ENCODE results near the gene GFY. TPM values are rescaled to one million over a fixed set of nuclear protein-coding genes. Genes with fewer than 3 reads are reported as not detected.
A peak's percentile ranks its signal among the peaks of the same experiment; 100 is the strongest.
"Not testable (repeated sequence)": the region's sequence is repeated elsewhere in the genome, so short reads cannot be mapped to it uniquely, and the experiment has no call there.

Gene GFY
- total RNA-seq, 2 experiments from 2014 or later, result not detected

- peaks cover 66% of the 10 kb centered on the region for H3K27me3 Mint-ChIP-seq (ENCODE audit: low read depth)
- peaks cover 45% of the 10 kb centered on the region for H3K4me1 Mint-ChIP-seq (ENCODE audit: low read depth)
- H3K27ac Mint-ChIP-seq, result no peak overlapping the region
- peak overlapping the region; percentile 8 for H3K4me3 Mint-ChIP-seq
- ATAC-seq, result no peak
- CTCF ChIA-PET, result interaction anchor here (1.3 to 4.4 kb wide), 2 partner anchors 48 to 49 kb away, joined by 7 to 40 read pairs; no protein-coding TSS in a partner anchor
- no peaks in the 10 kb centered on the region for H3K9me3 Mint-ChIP-seq (ENCODE audit: insufficient read depth)
- no peak for DNase-seq
- POLR2A ChIA-PET, result interaction anchor here (0.6 kb wide), 1 partner anchor 80 kb away, joined by 3 read pairs; no protein-coding TSS in a partner anchor
- no peaks in the 10 kb centered on the region for H3K36me3 Mint-ChIP-seq (ENCODE audit: low read depth)
Measured at GRCh38 chr19:49440439-49441209, 15.4 kb downstream of the GFY start.

- Mint-ChIP-seq H3K4me1 (ENCODE audit: low read depth) (peaks cover 43% of the 10 kb centered on the region), H3K9me3 (ENCODE audit: insufficient read depth) (no peaks in the 10 kb centered on the region), H3K36me3 (ENCODE audit: low read depth) (peaks cover 6% of the 10 kb centered on the region), H3K27ac (no peak within 1 kb of the TSS), H3K27me3 (ENCODE audit: low read depth) (peaks cover 58% of the 10 kb centered on the region), H3K4me3 (peak within 1 kb of the TSS; percentile 78)
- ChIA-PET POLR2A (interaction anchor here (0.6 to 1.3 kb wide), 2 partner anchors 11 to 81 kb away, joined by 3 to 4 read pairs; partner anchors contain the start of gene PIH1D1), CTCF (interaction anchor here (1.4 to 4.4 kb wide), 5 partner anchors 11 to 49 kb away, joined by 4 to 40 read pairs (median 8); partner anchors contain the start of genes FLT3LG, PIH1D1 and PTH2)
- DNase-seq, result peak; percentile 68
- peak; percentile 9 for ATAC-seq
Measured at GRCh38 chr19:49441210-49441959, 16.2 kb downstream of the GFY start, which contains the start of gene SLC17A7. SLC17A7 (minus strand) TSS chr19:49441527; CDS start chr19:49441379, 148 bp downstream.

GRCh38 chr19:49441960-49442350, 16.8 kb downstream of the GFY start:
- no peak overlapping the region for H3K27ac Mint-ChIP-seq
- peak overlapping the region; percentile 78 for H3K4me3 Mint-ChIP-seq
- ChIA-PET POLR2A (interaction anchor here (1.3 kb wide), 1 partner anchor 10 kb away, joined by 4 read pairs; the partner anchor contains the start of gene PIH1D1), CTCF (interaction anchor here (1.4 to 4.4 kb wide), 5 partner anchors 10 to 50 kb away, joined by 4 to 40 read pairs (median 8); partner anchors contain the start of genes FLT3LG, PIH1D1 and PTH2)
- H3K36me3 Mint-ChIP-seq (ENCODE audit: low read depth), result peaks cover 11% of the 10 kb centered on the region
- peaks cover 54% of the 10 kb centered on the region for H3K27me3 Mint-ChIP-seq (ENCODE audit: low read depth)
- H3K4me1 Mint-ChIP-seq (ENCODE audit: low read depth), result peaks cover 48% of the 10 kb centered on the region
- ATAC-seq (no peak), DNase-seq (no peak)
- no peaks in the 10 kb centered on the region for H3K9me3 Mint-ChIP-seq (ENCODE audit: insufficient read depth)

GRCh38 chr19:49442354-49442753, 17.2 kb downstream of the GFY start:
- H3K4me3 Mint-ChIP-seq, result peak overlapping the region; percentile 78
- ATAC-seq (no peak), DNase-seq (peak; percentile 42)
- H3K36me3 Mint-ChIP-seq (ENCODE audit: low read depth), result peaks cover 12% of the 10 kb centered on the region
- no peak overlapping the region for H3K27ac Mint-ChIP-seq
- peaks cover 50% of the 10 kb centered on the region for H3K4me1 Mint-ChIP-seq (ENCODE audit: low read depth)
- H3K9me3 Mint-ChIP-seq (ENCODE audit: insufficient read depth), result no peaks in the 10 kb centered on the region
- peaks cover 50% of the 10 kb centered on the region for H3K27me3 Mint-ChIP-seq (ENCODE audit: low read depth)
- CTCF ChIA-PET, result interaction anchor here (0.8 to 4.4 kb wide), 12 partner anchors 10 to 345 kb away, joined by 3 to 40 read pairs (median 4); partner anchors contain the start of genes ALDH16A1, FLT3LG, PIH1D1 and PTH2
- POLR2A ChIA-PET, result interaction anchor here (1.3 kb wide), 1 partner anchor 10 kb away, joined by 4 read pairs; the partner anchor contains the start of gene PIH1D1

GRCh38 chr19:49442771-49443365, 17.7 kb downstream of the GFY start:
- peak; percentile 32 for ATAC-seq
- Mint-ChIP-seq H3K27me3 (ENCODE audit: low read depth) (peaks cover 45% of the 10 kb centered on the region), H3K9me3 (ENCODE audit: insufficient read depth) (no peaks in the 10 kb centered on the region), H3K4me3 (peak overlapping the region; percentile 78), H3K36me3 (ENCODE audit: low read depth) (peaks cover 17% of the 10 kb centered on the region), H3K4me1 (ENCODE audit: low read depth) (peaks cover 55% of the 10 kb centered on the region), H3K27ac (peak overlapping the region; percentile 84)
- DNase-seq, result peak; percentile 75
- ChIA-PET CTCF (interaction anchor here (0.8 to 4.4 kb wide), 13 partner anchors 9 to 345 kb away, joined by 3 to 40 read pairs (median 4); partner anchors contain the start of genes ALDH16A1, FLT3LG, PIH1D1 and PTH2), POLR2A (interaction anchor here (0.6 to 1.3 kb wide), 3 partner anchors 9 to 1632 kb away, joined by 4 to 5 read pairs (median 4); partner anchors contain the start of gene PIH1D1)

GRCh38 chr19:49443366-49444099, 18.3 kb downstream of the GFY start:
- Mint-ChIP-seq H3K36me3 (ENCODE audit: low read depth) (peaks cover 23% of the 10 kb centered on the region), H3K4me1 (ENCODE audit: low read depth) (peaks cover 60% of the 10 kb centered on the region)

GRCh38 chr19:49444100-49444700, 19.0 kb downstream of the GFY start:
- POLR2A ChIA-PET; DNase-seq; ATAC-seq; H3K9me3 Mint-ChIP-seq (ENCODE audit: insufficient read depth): not testable (repeated sequence)
- Mint-ChIP-seq H3K4me1 (ENCODE audit: low read depth) (peaks cover 64% of the 10 kb centered on the region), H3K4me3 (peak overlapping the region; percentile 78), H3K27ac (peak overlapping the region; percentile 84), H3K36me3 (ENCODE audit: low read depth) (peaks cover 28% of the 10 kb centered on the region), H3K27me3 (ENCODE audit: low read depth) (peaks cover 33% of the 10 kb centered on the region)
- CTCF ChIA-PET, result interaction anchor here (0.6 to 4.4 kb wide), 7 partner anchors 9 to 176 kb away, joined by 3 to 40 read pairs (median 5); partner anchors contain the start of genes ALDH16A1 and FLT3LG

More at GRCh38 chr19:49443366-49444099, 18.3 kb downstream of the GFY start:
- CTCF ChIA-PET, result interaction anchor here (0.6 to 4.4 kb wide), 15 partner anchors 8 to 346 kb away, joined by 3 to 40 read pairs (median 4); partner anchors contain the start of genes ALDH16A1, FLT3LG, PIH1D1 and PTH2
- Mint-ChIP-seq H3K9me3 (ENCODE audit: insufficient read depth) (no peaks in the 10 kb centered on the region), H3K4me3 (peak overlapping the region; percentile 78), H3K27me3 (ENCODE audit: low read depth) (peaks cover 38% of the 10 kb centered on the region), H3K27ac (peak overlapping the region; percentile 84)
- peak; percentile 96 for DNase-seq
- ATAC-seq, result peak; percentile 88
- POLR2A ChIA-PET, result interaction anchor here (0.6 to 0.7 kb wide), 2 partner anchors 410 to 1631 kb away, joined by 4 to 5 read pairs; no protein-coding TSS in a partner anchor

- no peak for ATAC-seq
- Mint-ChIP-seq H3K36me3 (ENCODE audit: low read depth) (peaks cover 42% of the 10 kb centered on the region), H3K27me3 (ENCODE audit: low read depth) (peaks cover 15% of the 10 kb centered on the region), H3K9me3 (ENCODE audit: insufficient read depth) (no peaks in the 10 kb centered on the region), H3K4me1 (ENCODE audit: low read depth) (peaks cover 76% of the 10 kb centered on the region), H3K4me3 (no peak overlapping the region), H3K27ac (no peak overlapping the region)
- no peak for DNase-seq
- POLR2A ChIA-PET, result interaction anchor here (0.6 kb wide), 1 partner anchor 174 kb away, joined by 3 read pairs; no protein-coding TSS in a partner anchor
- CTCF ChIA-PET, result interaction anchor here (1.3 to 3.8 kb wide), 4 partner anchors 23 to 55 kb away, joined by 3 to 13 read pairs (median 6); partner anchors contain the start of gene FLT3LG
Measured at GRCh38 chr19:49445997-49446396, 20.8 kb downstream of the GFY start.

GRCh38 chr19:49447485-49448431, 22.6 kb downstream of the GFY start:
- DNase-seq (no peak), ATAC-seq (no peak)
- POLR2A ChIA-PET, result interaction anchor here (0.8 to 1.9 kb wide), 2 partner anchors 23 to 29 kb away, joined by 3 to 5 read pairs; no protein-coding TSS in a partner anchor
- H3K9me3 Mint-ChIP-seq (ENCODE audit: insufficient read depth), result no peaks in the 10 kb centered on the region
- H3K4me3 Mint-ChIP-seq, result no peak overlapping the region
- H3K36me3 Mint-ChIP-seq (ENCODE audit: low read depth), result peaks cover 50% of the 10 kb centered on the region
- peaks cover 70% of the 10 kb centered on the region for H3K4me1 Mint-ChIP-seq (ENCODE audit: low read depth)
- H3K27ac Mint-ChIP-seq, result no peak overlapping the region
- CTCF ChIA-PET, result interaction anchor here (1.1 to 3.8 kb wide), 2 partner anchors 28 to 57 kb away, joined by 3 to 13 read pairs; no protein-coding TSS in a partner anchor
- H3K27me3 Mint-ChIP-seq (ENCODE audit: low read depth), result peaks cover under 1% of the 10 kb centered on the region

Data from activated CD8-positive, alpha-beta T cell treated with anti-CD3 and anti-CD28 coated beads, Interleukin-2, amount 10 ng/mL, durations not matched to agents 7 days and 5 days (primary cell).